GM19043 (cell line): ENCODE data around the gene AFAP1.

Experiments used
- ATAC-seq: cut with Tn5 transposase; IDR thresholded peaks from one replicate; pipeline ENCODE4 v1.9.1; 2021; ENCODE audit warnings: low read depth; ENCODE audit not compliant: unreplicated experiment

The AFAP1 gene

GRCh38 chr4:7790999-7791398 lies 148.7 kb downstream of the AFAP1 start:
- ATAC-seq = no peak

- ATAC-seq = no peak
Observed at GRCh38 chr4:7790023-7790422, 149.6 kb downstream of the AFAP1 start.

GRCh38 chr4:7788694-7789425 lies 150.8 kb downstream of the AFAP1 start:
- no peak for ATAC-seq

DNA sequence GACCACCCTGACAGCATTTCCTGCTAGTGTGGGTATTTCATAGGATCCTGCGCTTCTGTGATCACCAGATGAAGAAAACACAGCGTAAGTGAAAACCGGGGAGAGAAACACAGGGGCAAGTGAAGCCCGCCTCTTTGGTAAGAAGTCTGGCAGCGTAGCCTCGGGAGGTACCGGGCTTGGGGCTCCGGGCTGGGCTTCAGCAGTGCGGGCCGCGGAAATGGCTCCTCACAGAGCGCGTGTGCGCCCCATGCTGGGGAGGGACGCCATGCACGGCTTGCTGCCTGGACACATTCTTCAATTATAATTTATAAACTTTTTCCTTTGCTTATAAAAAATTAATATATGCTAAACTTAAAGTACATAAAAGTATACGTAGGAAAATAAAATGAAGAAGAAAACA lies 151.5 kb downstream of the AFAP1 start:
- ATAC-seq = no peak

DNA sequence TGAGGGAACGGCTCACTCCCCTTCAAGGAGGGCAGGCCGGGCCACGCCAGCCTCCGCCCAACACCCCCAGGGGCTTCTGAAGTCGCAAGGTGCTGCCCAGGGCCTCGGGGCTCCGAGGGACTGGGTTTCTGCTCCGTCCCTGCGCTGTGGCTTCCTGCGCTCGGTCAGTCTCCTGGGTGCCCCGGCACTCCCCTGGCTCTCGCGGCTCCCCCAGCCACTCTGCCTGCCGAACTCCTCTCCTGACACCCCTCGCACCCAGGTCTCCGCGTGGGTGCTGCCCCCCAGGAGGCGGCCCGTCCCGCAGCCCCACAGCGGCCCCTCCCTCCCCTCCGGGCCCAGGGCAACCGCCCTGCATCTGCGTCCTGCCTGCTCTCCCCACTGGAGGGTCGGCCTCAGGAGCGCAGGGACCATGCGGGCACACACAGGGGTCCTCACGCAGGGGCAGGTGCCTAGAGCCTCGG lies 151.9 kb downstream of the AFAP1 start:
- ATAC-seq = no peak

GRCh38 chr4:7787067-7787466 lies 152.6 kb downstream of the AFAP1 start:
- no peak for ATAC-seq

DNA sequence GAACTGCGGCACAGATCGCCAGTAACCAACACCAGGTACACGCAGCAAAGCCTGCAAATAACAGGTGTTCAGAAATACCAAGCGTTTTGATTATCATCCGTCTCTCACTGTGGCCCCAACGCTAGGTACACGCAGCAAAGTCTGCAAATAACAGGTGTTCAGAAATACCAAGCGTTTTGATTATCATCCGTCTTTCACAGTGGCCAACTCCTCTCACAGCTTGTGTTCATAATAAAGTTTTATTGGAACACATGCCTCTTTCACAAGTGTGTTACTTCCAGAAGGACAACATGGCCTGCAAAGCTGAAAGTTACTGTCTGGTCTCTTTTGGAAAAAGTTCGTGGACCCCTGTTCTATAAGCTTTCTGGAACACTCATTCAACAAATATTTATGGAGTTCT lies 153.1 kb downstream of the AFAP1 start:
- no peak for ATAC-seq

DNA sequence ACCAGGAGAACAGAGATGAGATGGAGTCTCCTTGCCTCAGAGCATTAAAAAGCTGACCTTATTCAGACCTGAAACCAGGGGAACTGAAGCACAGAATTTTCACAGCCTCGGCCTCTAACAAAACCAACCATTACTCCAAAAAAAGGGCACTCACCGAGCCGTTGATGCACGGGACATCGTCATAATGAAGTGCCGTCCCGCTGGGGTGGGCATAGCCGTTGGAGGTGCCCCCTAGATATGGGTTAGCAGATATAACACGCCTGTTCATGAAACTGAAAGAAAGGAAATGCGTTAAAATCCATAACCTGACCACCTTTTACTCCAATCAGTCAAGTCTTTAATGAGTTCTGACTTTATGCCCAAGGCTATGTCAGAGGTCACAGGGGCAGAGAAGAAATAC lies 153.6 kb downstream of the AFAP1 start:
- no peak for ATAC-seq

- ATAC-seq = no peak
Observed at GRCh38 chr4:7785017-7785416, 154.6 kb downstream of the AFAP1 start.

DNA sequence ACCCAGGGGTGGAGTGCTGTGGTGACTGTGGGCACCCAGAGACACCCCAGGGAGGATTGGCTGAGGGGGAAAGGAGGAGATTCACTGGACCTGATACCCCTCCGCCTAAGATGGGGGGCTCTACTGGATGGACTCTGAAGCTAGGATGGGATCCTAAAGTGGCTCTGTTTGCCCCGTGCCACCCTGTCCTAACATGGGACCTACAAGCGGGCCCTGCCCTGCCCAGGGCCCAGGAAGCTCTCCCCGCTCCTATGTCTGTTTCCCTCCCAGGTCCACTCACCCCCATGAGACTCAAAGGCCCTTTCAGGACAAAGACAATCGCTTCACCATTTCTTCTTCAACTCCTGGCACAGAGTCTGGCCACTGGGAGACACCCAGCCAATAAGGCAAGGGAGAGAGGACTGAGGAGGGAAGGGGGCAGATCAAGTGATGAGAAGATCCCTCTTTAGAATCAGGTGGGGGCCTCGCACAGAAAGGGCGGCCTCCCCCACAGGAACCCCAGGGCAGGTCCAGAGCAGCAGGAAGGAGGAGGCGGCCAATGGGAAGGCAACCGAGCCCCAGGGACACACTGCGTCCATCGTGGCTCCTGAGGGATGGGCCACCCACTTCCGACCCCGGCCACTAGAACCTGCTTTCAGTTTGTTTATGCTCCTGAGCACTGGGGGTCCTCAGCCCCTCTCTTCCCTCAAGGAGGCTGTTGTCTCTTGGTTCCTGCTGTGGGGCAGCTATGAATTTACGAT lies 155.4 kb downstream of the AFAP1 start:
- no peak for ATAC-seq

DNA sequence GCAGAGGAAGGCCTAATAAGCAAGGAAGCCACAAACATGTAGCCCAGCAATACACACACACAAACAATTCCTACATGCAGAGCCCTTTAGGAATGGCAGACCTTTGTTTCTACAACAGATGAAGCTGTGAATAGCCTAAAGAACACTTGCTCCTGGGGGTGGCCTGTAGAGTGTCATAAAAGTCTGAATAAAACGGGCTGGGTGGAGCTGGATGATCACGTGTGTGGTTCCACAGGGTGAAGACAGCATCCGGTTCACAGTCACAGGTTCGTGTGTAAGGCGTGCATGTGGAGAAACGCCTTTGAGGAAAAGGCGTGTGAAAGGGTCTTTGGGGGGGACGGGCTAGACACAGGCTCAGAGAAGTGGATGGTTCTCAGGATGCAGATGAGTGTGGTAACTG lies 156.1 kb downstream of the AFAP1 start:
- ATAC-seq = no peak

GRCh38 chr4:7782783-7783182 lies 156.9 kb downstream of the AFAP1 start:
- no peak for ATAC-seq

DNA sequence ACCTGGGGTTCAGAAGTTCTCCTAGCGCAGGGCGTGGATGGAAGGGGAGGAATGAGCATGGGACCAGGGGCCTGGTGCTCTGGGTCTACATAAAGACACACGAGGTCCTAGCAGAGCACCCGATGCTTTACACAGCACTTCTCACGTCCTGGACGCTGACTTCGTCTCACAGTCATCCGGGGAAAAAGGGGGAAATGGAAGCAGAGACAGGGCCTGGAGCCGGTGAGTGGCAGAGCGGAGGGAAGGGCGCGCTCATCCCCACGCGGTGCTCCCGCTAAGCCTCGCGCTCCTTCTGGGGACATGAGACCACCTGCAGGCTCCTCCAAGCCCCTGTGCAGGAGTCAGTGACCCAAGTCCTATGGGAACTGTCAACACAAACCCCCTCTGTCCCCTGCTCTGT lies 157.7 kb downstream of the AFAP1 start:
- no peak for ATAC-seq

GRCh38 chr4:7781366-7781765 lies 158.3 kb downstream of the AFAP1 start:
- ATAC-seq = no peak

DNA sequence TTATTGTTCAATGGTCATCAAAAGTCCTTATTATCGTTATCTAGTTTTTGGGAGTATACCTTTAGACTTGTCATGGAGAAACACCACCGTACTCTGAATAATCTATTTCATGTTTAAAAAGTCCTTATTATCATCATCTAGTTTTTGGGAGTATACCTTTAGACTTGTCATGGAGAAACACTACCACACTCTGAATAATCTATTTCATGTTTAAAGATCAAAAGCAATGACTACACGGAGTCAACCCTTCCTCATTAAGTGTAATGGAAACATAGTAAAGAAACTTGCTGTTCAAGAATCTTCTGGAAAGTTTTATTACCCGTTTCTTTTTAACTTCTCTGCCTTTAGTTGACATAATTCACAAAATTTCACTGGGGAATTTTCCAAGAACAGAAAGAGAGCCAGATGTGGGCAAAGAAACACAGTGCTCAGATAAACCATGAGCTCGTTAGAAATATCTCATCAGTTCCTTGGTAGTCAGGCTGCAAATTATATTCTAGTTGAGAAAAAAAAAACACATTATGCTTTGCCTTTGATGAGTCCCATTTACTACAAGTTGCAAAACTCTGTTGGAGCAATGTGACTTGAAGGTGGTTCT lies 158.8 kb downstream of the AFAP1 start:
- ATAC-seq = no peak

- ATAC-seq = no peak
Observed at GRCh38 chr4:7779432-7779768, 160.3 kb downstream of the AFAP1 start.

DNA sequence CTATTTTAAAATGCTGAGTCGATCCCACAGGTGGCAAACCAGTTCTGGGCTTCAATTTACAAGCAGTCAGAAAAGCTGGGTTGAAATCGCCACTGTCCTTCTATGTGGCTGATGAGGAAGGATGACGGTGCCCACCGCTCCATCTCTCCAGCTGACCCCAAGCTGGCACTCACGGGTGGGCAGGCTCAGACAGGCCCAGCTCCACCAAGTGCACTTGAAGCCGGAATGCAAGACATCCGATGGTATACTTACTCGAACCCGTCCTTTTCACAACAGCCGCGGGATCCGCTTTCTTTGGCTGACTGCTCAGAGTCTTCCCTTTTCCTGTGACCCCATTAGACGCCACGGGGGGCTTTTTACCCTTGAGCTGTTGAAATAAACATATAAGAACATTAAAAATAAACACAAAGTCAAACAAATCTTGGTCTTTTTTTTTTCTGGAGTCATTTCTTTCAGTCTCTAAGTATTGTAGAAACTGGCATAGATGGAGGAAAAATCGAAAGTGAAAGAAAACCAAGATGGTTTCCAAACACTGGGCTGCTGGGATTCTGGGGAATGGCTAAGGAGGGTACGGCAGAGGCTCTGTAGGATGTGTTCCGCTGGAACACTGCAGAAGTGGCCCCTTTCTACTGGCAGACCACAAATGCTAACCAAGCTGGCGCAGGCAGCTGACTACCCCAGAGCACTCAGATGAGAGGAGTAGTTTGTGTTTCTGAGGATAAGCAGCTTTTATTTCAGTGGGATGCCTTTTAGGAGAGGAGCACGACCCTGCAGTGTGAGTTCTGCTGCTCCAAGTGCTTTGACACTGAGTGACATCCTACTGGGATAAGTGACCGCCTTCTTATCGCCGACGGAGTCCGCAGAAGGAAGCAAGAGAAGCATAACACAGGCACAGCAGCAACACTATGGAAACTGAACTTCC lies 160.9 kb downstream of the AFAP1 start:
- no peak for ATAC-seq

DNA sequence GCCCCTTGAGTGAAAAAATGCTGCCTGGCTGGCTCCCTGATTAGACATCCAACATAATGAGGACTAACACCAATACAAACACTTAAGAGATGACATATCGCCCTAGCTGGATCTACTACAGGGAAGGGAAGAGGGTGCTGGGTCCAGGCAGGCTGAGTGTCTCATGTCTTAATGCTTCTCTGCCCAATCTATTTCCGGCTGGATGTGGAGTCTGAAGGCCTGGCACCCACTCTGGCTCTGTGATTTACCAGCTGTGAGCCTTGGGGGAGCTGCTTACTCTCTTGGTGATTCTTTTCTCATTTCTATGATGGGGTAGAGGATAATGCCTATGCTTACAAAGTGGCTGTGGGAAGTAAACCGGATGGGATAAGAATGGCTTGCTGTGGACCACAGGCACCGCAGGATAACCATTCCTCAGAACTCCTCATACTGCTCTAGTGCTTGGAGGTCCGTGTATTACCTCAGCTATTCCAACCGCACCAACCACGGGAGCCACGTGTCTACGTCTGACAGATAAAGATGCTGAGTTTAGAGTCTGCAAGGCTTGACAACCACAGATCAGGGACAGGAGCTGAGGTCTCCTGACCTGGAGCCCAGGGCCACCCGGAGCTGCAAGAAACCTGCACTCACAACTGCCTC lies 161.7 kb downstream of the AFAP1 start:
- no peak for ATAC-seq

DNA sequence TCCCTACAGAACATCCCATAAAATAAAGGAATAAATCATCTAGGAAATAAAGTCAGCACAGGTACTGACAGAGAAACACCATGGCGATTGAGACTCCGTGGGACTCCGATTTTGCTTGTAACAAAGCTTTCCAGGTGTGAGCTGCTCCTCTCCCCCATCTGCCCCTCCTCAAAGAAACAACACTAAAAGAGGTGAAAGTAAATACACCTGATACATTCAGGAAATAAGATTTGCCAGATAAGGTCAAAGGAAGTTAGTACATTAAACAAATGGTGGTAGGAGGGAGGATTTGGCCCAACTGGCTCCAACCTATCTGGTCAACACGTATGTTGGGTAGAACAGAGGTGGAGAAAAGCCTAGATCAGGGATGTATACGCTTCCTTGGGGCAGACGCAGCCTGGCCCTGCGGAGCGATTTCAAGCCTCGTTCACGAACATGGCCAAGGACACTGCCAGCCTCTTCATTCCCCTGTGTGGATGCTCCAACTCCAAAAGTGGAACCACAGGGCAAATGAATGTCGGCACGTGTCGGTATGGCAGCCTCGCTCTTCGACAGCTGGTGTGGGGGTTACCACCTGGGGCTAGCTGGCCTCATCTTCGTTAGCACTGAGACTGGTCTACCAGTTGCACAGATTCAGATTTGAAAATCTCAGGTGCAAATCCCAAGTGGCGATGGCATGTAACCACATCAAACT lies 162.5 kb downstream of the AFAP1 start:
- no peak for ATAC-seq

DNA sequence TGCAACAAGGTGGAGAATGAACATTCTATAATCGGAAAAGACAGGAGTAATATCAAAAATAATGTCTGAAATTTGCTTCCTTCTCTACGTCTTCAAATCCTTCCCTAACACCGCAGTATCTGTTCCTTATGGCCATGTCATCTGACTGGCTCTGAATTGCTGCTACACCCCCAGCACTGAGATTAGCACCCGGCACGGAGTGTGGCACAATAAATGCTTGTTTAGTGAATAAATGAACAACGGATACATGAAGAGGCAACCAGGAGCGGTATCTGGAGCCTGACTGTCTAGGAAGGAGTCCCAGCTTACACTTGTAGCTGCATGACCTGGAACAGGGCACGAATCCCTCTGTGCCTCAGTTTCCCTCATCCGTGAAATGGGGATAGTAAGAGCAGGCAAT lies 164.3 kb downstream of the AFAP1 start:
- no peak for ATAC-seq
